AG09319 (cell line): ENCODE measurements around the gene TYRO3.
A peak's percentile ranks its signal among the peaks of the same experiment; 100 is the strongest.

Source experiments
- DNase-seq: peaks from one replicate; pipeline ENCODE4 v3.0.0-alpha.2; 2010; ENCODE audit warnings: low read depth; ENCODE audit errors: extremely low read depth
- TF ChIP-seq, protein P1 (sequence below): IDR thresholded peaks from 2 replicates; pipeline ENCODE4 v1.5.1; 2011; ENCODE audit warnings: low read depth, mild to moderate bottlenecking, inconsistent platforms, low read length, moderate library complexity

TYRO3 gene

DNA sequence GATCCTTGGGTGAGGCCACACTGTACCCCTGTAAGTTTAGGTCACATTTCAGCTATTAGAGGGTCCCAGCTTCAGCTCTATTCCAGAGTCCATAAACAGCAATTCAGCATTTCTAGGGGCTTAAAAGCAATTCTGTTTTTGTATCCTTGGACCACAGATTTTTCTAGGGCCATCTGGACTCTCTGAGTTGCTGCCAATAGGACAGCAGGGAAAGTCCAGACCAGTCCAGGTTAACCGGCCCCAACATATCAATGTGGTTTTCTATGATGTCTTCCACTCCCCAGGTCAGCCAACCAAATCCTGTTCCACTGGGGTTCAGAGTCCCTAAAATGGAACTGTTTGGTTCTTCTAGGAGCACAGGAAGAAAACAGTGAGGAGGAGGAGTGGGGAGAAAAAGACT, 40.0 kb downstream of the TYRO3 start:
- no peak for DNase-seq
- TF ChIP-seq, protein P1, sequence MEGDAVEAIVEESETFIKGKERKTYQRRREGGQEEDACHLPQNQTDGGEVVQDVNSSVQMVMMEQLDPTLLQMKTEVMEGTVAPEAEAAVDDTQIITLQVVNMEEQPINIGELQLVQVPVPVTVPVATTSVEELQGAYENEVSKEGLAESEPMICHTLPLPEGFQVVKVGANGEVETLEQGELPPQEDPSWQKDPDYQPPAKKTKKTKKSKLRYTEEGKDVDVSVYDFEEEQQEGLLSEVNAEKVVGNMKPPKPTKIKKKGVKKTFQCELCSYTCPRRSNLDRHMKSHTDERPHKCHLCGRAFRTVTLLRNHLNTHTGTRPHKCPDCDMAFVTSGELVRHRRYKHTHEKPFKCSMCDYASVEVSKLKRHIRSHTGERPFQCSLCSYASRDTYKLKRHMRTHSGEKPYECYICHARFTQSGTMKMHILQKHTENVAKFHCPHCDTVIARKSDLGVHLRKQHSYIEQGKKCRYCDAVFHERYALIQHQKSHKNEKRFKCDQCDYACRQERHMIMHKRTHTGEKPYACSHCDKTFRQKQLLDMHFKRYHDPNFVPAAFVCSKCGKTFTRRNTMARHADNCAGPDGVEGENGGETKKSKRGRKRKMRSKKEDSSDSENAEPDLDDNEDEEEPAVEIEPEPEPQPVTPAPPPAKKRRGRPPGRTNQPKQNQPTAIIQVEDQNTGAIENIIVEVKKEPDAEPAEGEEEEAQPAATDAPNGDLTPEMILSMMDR = no peak

DNA sequence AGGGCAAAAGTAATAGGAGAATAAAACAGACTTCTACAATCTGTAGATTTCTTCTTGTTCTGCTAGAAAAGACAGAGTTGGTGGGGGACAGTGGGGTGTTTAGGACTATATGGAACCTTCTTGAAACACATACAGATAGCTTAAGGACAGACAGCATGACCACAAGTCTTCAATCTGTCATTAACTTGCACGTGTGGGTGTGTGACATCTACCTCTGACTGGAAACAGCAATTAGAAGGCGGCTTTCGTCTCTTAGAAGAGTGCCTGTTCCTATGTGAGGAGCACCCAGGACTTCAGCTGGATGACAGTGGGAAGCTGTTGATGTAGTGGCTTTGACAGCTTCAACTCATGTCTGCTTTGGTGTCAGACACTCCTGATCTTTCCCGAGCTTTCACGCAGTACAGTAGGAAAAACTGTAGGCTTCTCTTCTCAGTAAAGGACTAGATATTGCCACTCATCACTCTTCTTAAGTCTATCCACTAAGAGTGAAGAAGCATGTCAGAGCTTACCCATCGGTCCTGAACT, 44.5 kb downstream of the TYRO3 start:
- TF ChIP-seq, protein P1 = no peak
- no peak for DNase-seq

DNA sequence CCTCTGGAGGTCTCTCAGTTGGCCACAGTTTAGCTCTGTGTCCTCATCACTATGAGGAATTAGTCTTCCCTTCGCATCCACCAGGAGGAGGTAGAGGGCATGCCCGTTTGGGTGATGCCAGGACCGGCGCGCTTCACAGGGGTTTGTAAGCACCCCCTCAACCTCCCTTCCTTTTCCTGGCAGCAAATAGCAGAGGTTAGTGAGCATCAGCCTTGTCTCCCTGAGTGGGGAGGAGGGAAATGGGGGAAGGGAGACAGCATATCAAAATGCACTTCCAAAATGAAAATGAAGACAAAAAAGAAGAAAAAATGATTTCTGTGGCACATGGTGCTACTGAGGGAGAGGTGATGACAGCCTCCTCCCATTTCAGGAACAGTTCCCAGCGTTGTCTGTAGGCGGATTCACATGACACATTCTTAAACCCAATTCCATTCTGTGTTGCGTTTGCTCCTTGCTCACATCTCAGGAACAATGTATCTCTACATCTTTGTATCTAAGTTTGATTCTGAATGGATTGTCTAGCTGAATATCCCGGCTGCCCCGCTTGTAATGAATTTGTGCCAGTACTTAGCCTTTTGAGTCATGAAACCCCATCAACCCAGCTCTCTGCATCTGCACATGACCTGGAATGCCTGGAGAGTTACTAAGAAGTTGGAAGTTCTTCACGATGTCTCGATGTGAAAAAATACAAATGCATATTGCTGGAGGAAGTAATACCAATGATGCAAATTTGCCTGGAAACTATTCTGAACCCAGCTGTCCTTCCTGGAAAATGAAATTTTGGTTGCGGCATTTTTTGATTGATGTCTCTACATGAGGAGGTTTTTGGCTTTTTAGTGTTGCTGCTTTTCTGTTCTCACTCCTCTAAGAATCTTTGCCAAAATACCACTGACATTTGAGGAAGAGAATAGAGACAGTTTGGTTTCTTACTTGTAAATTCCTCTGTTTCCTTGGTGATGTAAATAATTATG, 45.2 kb downstream of the TYRO3 start:
- DNase-seq = peak; percentile 40
- TF ChIP-seq, protein P1 = peak; percentile 89

DNA sequence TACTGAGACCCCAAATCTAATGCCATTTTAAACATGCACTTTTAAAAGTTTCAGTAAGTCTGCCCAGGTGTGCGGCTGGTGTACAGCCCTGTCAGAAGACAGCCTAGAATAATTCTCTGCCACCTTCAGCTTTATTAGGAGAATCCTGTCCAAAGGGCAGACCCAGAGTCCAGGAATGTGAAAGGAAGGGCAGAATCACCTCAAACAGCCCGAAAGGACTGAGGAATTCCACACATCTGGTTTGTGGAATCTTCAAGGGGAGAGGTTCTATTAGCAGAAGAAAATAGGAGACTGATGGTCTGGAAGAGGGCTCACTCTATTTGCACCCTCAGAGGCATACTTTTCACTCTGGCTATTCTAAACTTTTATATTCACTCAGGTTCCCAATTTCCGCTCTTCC, 46.6 kb downstream of the TYRO3 start:
- TF ChIP-seq, protein P1 = no peak

DNA sequence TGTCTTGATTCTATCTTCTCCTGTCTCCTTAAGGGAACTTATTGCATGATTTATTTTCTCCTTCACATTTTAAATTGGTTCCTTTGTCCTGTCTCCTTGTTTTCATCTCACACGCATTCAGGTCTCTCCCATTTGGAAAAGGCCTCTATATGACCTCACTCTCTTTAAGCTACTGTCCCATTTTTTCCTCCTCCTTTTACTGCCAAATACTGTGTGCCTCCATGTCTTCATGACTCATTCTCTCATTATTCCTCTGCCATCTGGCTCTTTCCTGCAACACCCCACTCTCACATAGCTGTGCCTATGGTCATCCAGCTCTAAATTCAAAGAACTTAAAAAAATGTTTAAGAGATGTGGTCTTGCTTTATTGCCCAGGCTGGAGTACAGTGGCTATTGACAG, 48.0 kb downstream of the TYRO3 start:
- TF ChIP-seq, protein P1 = no peak
- peak; percentile 55 for DNase-seq

More for the DNA sequence above, 46.6 kb downstream of the TYRO3 start:
- no peak for DNase-seq

DNA sequence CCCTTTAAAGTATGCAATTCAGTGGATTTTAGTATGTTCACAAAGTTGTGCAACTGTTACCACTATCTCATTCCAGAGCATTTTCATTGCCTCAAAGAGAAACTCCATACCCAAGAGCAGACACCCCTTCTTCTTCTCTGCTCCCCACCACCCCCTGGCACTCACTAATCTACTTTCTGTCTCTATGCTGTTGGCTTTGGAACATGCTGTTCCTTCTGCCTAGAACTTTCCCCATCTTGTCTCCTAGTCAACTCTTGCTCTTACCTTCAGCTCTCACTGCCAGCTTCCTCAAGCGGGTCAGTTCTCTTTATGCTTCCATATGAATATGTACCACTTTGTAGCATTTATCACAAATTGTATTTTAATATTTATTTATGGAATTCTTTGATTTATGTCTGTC, 50.1 kb downstream of the TYRO3 start:
- TF ChIP-seq, protein P1 = no peak
- no peak for DNase-seq

DNA sequence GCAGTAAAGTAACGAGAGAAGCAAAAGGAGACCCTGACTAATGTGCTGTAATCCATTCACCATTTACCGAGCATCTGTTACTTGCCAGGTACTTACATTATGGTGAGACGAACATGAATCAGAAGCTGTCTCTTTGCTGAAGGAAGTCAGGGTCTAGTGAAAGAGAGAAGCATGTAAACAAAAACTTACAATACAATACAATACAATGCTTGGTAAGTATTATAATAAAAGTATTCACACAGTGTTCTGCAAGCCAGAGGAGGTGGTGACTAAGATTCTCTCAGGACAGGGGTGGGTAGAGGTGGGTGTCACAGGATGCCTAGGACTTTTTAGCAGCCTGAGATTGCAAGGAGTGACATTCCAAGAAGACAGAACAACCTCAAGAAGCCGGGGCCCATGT, 51.0 kb downstream of the TYRO3 start:
- DNase-seq = no peak
- TF ChIP-seq, protein P1 = no peak
